ENCODE measurements around the gene RIMBP3B. TPM values are rescaled to one million over a fixed set of nuclear protein-coding genes. Genes with fewer than 3 reads are reported as not detected.
"Not testable (repeated sequence)": the region's sequence is repeated elsewhere in the genome, so short reads cannot be mapped to it uniquely, and the experiment has no call there.

RIMBP3B gene, protein sequence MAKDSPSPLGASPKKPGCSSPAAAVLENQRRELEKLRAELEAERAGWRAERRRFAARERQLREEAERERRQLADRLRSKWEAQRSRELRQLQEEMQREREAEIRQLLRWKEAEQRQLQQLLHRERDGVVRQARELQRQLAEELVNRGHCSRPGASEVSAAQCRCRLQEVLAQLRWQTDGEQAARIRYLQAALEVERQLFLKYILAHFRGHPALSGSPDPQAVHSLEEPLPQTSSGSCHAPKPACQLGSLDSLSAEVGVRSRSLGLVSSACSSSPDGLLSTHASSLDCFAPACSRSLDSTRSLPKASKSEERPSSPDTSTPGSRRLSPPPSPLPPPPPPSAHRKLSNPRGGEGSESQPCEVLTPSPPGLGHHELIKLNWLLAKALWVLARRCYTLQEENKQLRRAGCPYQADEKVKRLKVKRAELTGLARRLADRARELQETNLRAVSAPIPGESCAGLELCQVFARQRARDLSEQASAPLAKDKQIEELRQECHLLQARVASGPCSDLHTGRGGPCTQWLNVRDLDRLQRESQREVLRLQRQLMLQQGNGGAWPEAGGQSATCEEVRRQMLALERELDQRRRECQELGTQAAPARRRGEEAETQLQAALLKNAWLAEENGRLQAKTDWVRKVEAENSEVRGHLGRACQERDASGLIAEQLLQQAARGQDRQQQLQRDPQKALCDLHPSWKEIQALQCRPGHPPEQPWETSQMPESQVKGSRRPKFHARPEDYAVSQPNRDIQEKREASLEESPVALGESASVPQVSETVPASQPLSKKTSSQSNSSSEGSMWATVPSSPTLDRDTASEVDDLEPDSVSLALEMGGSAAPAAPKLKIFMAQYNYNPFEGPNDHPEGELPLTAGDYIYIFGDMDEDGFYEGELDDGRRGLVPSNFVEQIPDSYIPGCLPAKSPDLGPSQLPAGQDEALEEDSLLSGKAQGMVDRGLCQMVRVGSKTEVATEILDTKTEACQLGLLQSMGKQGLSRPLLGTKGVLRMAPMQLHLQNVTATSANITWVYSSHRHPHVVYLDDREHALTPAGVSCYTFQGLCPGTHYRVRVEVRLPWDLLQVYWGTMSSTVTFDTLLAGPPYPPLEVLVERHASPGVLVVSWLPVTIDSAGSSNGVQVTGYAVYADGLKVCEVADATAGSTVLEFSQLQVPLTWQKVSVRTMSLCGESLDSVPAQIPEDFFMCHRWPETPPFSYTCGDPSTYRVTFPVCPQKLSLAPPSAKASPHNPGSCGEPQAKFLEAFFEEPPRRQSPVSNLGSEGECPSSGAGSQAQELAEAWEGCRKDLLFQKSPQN (N-terminal part only)
- total RNA-seq (2014; rRNA removed; shearing (Covaris generic)) = 0.02 and 0.65 TPM in 2 replicates

GRCh38 chr22:21383701-21384467 is at the start of gene RIMBP3B:
TSS of gene RIMBP3B (plus strand) at chr22:21383751. CDS start at chr22:21383859, 108 bp downstream.
- not testable (repeated sequence) for DNase-seq (ENCODE audit: low spot score)

DNA sequence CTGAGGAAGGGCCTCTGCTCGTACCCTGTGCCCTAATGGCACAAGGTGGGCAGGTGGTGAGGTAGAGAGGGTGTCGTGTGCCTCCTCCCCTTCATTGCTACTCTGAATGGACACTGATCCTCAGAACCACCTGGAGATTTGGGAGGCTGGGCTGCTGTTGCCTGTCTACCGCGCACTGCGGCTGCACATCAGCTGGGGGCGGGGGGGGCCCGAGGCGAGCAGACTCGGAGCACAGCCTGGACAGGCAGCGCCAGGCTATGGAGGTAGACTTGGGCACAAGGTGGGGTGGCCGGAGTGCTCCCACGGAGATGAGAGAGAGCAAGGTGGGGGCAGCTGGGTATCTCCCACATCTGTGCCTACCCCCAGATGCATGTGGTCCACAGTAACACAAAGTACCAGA is 26.0 kb upstream of the RIMBP3B start:
- DNase-seq (ENCODE audit: low spot score) = not testable (repeated sequence)

GRCh38 chr22:21360525-21360924 is 23.0 kb upstream of the RIMBP3B start:
- not testable (repeated sequence) for DNase-seq (ENCODE audit: low spot score)

DNA sequence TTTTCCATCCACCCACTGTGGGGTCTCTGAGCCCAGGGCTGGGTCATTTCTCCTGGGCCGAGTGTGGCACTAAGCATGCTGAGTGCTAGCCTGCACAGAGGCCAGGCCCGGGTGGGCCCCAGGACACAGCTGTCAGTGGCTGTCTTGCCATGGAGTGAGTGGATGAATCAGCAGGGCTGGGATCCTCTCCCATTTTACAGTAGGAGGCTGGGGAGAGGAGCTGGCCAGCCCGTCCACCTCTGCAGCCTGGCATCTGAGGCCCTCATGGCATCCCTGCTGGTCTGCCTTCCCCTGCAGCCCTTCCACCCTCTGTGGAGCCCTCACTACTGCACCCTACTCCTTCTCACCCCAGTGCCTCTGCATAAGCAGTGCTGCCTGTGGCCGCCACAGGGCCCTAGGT is 21.1 kb upstream of the RIMBP3B start:
- DNase-seq (ENCODE audit: low spot score) = not testable (repeated sequence)

DNA sequence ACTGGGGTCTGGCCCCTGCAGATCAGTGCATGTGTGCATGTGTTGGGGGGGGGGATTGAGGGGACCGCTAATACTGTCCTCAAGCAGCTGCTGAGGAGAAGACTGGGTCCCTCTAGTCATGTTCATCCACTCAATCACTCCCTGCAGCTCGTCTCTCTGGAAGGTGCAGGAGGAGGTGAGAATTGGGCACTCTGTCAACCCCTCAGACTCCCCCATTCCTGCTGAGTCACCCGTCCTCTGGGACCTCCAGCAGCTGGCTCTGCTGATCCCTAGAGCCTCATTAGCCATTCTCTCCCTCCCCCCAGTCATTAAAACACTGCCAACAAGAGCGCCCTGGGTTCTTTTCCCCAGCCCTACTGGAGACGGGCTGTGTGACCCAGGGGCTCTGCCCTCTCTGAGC is 20.5 kb upstream of the RIMBP3B start:
- peak; percentile 0 for DNase-seq (ENCODE audit: low spot score)

GRCh38 chr22:21363803-21364202 is 19.7 kb upstream of the RIMBP3B start:
- DNase-seq (ENCODE audit: low spot score) = not testable (repeated sequence)

DNA sequence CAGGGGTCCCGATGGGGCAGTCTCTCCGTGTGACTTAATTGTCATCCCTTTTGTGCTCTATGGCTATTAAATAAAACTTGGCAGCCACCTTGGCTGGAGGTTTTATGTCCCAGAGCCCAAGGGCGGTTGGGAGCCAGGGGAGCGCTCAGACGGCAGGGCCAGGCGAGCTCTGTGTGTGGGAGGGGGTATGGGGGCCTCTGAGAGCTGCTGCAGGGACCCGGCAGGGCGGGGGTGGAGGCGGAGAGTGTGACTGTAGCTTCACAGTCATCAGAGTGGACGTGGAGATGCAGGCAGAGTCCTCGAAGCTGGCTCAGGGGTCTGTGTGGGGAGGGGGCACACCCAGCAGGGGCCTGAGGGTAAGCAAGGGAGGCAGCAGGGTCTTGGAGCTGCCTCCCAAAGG is 19.2 kb upstream of the RIMBP3B start:
- DNase-seq (ENCODE audit: low spot score) = not testable (repeated sequence)

- not testable (repeated sequence) for DNase-seq (ENCODE audit: low spot score)
Measured at GRCh38 chr22:21365337-21365736, 18.2 kb upstream of the RIMBP3B start.

DNA sequence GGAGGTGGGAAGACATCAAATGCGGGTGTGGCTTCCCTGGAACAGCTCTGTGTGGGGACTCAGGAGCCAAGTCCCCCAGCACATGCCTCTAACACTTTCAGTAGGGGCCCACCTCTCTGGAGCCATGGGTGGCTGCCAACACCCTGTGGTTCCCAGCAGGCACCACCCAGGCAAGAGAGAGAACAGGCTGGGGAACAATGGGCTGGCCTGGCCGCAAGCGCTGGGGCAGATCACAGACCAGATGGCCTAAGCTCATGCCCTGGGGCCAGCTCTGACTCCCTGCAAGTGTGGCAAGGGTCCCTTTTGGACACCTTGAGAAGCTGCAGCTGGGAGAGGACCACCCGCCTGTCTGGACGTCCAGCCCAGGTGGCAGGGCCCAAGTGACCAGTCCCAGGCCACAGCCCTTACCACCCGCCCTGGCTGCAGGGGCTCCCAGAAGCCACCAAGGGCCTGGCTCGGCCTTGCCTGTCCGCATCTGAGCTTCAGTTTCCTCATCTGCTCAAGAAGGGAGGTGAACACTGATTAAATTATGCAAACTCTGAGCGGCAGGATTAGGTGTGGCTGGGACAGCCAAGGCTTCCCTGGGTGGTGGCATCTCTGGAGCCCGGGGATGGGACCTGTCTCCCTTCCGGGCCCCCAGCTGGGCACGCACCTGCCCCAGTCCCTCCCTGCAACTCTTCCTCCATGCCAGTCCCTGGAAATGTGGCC is 14.8 kb upstream of the RIMBP3B start:
- not testable (repeated sequence) for DNase-seq (ENCODE audit: low spot score)

DNA sequence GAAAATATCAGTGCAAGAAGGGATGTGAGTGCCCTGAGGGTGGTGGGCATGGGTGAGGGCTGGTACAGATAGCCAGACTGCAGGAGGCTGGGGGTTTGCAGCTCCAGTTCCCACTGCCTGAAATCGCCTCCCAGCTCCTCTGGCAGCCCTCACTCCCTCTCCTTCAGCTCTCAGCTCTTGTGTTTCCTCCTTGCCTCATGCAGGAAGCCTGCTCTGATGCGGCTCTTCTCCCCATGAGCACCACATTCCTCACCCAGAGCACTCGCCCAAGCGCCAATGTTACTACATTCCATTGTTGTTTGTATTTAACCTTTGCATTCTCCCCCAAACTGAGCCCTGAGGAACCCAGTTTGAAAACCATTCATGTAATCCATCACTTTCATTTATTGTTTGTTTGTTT is 7.7 kb upstream of the RIMBP3B start:
- DNase-seq (ENCODE audit: low spot score) = not testable (repeated sequence)

- DNase-seq (ENCODE audit: low spot score) = not testable (repeated sequence)
Measured at GRCh38 chr22:21384468-21385357, 1.2 kb downstream of the RIMBP3B start.

DNA sequence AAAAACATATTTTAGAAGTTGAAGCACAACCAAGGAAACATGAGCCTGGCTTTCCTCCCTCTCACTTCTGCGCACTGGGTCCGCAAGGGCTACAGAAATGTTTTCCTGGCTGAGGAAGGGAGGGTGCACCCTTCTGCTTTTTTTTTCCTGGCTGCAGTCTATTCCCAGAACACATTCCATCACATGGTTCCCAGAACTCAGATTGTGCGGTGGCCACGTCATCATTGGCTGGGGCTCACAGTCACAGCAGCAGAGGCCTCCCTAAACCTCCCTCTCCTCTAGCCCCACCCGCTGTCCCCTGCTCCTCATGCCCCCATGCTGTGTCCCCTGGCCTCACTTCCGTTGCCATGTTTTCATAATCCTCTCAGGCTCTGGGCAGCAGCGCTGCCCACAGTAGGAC is 5.9 kb downstream of the RIMBP3B start:
- DNase-seq (ENCODE audit: low spot score) = not testable (repeated sequence)

DNA sequence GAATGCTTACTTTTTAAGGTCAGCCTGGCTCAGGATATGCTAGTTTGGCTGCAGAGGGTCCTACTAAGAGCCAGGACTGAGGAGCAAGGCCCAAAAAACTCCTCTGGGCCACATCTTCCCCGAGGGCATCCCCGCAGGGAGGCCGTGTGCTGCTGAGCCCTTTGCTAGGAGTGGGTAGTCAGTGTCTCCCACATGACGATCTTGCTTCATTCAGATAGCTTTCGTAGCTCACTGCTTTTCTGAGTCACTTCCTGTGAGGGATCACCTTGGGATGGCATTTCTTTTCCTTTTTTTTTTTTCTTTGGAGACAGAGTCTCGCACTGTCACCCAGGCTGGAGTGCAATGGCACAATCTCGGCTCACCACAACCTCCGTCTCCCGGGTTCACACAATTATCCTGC is 6.5 kb downstream of the RIMBP3B start:
- DNase-seq (ENCODE audit: low spot score) = not testable (repeated sequence)

DNA sequence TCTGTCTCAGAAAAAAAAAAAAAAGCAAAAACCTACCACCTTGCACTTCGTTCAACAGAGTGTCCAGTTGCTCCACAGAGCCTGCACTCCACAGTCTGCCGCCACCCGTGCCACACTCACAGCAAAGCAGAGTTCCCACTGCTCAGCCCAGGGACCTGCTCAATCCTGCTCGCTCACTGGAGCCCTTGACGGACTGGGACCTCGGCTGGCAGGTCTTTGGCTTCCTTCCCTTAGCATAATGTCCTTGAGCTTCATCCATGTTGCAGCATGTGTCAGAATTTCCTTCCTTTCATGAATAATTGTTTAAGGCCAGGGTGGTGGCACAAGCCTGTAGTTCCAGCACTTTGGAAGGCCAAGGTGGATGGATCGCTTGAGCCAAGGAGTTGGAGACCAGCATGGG is 11.1 kb downstream of the RIMBP3B start:
- not testable (repeated sequence) for DNase-seq (ENCODE audit: low spot score)

- DNase-seq (ENCODE audit: low spot score) = not testable (repeated sequence)
Measured at GRCh38 chr22:21401197-21401969, 17.8 kb downstream of the RIMBP3B start.

GRCh38 chr22:21402763-21403314 is 19.3 kb downstream of the RIMBP3B start:
- not testable (repeated sequence) for DNase-seq (ENCODE audit: low spot score)

- not testable (repeated sequence) for DNase-seq (ENCODE audit: low spot score)
Measured at GRCh38 chr22:21407139-21407538, 23.6 kb downstream of the RIMBP3B start.

DNA sequence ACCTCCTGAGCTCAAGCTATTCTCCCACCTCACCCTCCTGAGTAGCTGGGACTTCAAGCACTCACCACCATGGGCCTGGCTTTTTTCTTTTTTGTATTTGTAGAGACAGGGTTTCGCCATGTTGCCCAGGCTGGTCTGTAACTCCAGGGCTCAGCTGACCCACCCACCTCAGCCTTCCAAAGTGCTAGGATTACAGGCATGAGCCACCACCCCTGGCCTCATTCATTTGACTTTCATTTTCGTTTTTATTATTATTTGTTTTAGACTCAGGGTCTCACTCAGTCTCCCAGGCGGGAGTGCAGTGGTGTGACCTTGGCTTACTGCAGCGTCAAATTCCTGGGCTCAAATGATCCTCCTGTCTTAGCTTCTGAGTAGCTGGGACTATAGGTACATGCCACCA is 24.2 kb downstream of the RIMBP3B start:
- DNase-seq (ENCODE audit: low spot score) = not testable (repeated sequence)
